Transverse colon (tissue), 4 donors: Measurements from ENCODE around the gene IKBKG. TPM values are rescaled to one million over a fixed set of nuclear protein-coding genes. Genes with fewer than 3 reads are reported as not detected.

Source experiments
- DNase-seq: peaks from one replicate; pipeline ENCODE4 v3.0.0-alpha.2; 2019
- H3K27ac ChIP-seq, 4 donors: fragments of 200-600 bp; sonication (generic); 2 replicates each; pipeline ENCODE4 v1.5.1; 2016 to 2018; ENCODE audit warnings: inconsistent platforms in 4 of 4
- H3K27me3 ChIP-seq: fragments of 200-600 bp; sonication (generic); 2 replicates; pipeline ENCODE4 v1.5.1; 2017; ENCODE audit warnings: inconsistent platforms
- H3K36me3 ChIP-seq, 4 donors: fragments of 200-600 bp; sonication (generic); 2 replicates each; pipeline ENCODE4 v1.5.1; 2017 to 2019; ENCODE audit warnings: inconsistent platforms in 4 of 4
- H3K4me1 ChIP-seq, 4 donors: fragments of 200-600 bp; sonication (generic); 2 replicates each; pipeline ENCODE4 v1.5.1; 2017 to 2020; ENCODE audit warnings: inconsistent platforms in 4 of 4
- H3K4me3 ChIP-seq, 4 donors: fragments of 200-600 bp; sonication (generic); 1 replicate in 1 of 4; 2 replicates in 3 of 4; pipeline versions ENCODE4 v1.5.1 to v1.6.1; 2017 to 2019; ENCODE audit warnings: inconsistent platforms in 4 of 4
- H3K9me3 ChIP-seq, 2 donors: fragments of 200-600 bp; sonication (generic); 2 replicates each; pipeline ENCODE4 v1.5.1; 2017 to 2019; ENCODE audit warnings: inconsistent platforms in 2 of 2
- EP300 ChIP-seq: sonication (generic); formaldehyde crosslinking; IDR thresholded peaks from one replicate; pipeline ENCODE4 v1.6.1; 2017; ENCODE audit warnings: antibody characterized with exemption, low read depth
- POLR2A ChIP-seq: fragments of 450-650 bp; IDR thresholded peaks from one replicate; pipeline ENCODE4 v1.6.1; 2016; ENCODE audit warnings: antibody characterized with exemption, mild to moderate bottlenecking, moderate library complexity
- POLR2AphosphoS5 ChIP-seq, 3 donors: sonication (generic); formaldehyde crosslinking; IDR thresholded peaks; one replicate each; pipeline ENCODE4 v1.6.1; 2016; ENCODE audit warnings: antibody characterized with exemption in 3 of 3
- WGBS, 2 donors: methylation state at CpG; one replicate each; pipeline ENCODE4 v1.1.5; 2018; ENCODE audit warnings: low coverage in 1 of 2; 5-methylcytosine and 5-hydroxymethylcytosine counted together
- in situ Hi-C, 4 donors: fragments of 200-750 bp; cut with MboI; loops; one replicate each; pipeline versions ENCODE4 v1.15.0 to v1.15.1; 2017; ENCODE audit warnings: low sequenced_read_pairs in 3 of 4, low pct_ligation_motif_present in 1 of 4, low pct_unique_long_range_greater_than_20kb in 1 of 4
- intact Hi-C: fragments of 100-400 bp; cut with DNase I; formaldehyde crosslinking; loops from one replicate; pipeline ENCODE4 v1.15.1; 2023; ENCODE audit warnings: low total_unique reads
- total RNA-seq, 4 donors: library from RNA; depleted of rRNA; stranded (reverse); fragments of >200 nt; gene quantifications; one replicate each; pipeline ENCODE4 v1.1.0, GENCODE V29; 2016
- TF ChIP-seq, protein P1 (sequence below), 5 experiments: fragments of 200-600 bp in 3 of 5; fragments of 450-650 bp in 2 of 5; sonication (generic) in 3 of 5; IDR thresholded peaks; 1 replicate in 2 of 5; 2 replicates in 3 of 5; pipeline ENCODE4 v1.5.1; 2016 to 2017; ENCODE audit warnings: antibody characterized with exemption in 5 of 5, inconsistent platforms in 3 of 5, mild to moderate bottlenecking in 2 of 5, moderate library complexity in 1 of 5

The IKBKG gene
- total RNA-seq, 4 donors from 2014 or later = 12.2 to 61.1 (median 25.1) TPM

DNA sequence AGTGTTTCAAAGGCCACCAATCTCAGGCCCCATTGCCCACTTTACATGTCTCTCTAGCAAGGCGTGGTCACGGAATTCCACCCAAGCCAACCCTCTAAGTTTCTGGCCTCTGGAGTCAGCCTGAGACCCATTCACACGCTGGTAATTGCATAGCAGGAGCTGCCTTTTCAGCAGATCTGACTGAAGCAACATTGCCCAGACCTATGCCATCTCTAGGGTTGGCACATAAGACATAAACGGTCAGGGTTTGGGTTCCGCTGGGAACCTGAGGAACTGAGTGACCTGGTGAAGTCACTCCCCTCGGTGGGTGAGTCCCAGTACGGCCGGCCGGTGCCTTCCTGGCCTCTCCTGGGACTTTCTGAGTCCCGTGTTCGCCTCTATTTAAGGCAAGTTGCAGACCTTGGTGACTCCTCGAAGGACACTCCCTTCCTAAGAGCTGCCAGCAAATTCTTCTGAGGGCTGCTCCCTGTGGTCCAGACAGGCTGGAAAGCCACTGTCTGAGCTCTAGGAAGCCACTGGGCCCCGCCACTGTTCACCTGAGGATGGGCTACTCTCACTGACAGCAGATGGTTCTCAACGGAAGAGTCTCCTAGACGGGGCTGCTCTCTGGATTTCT lies 53.4 kb downstream of the IKBKG start:
- no peak for DNase-seq
- no peak overlapping the region for H3K4me3 ChIP-seq
- in situ Hi-C loops = no loop called here

DNA sequence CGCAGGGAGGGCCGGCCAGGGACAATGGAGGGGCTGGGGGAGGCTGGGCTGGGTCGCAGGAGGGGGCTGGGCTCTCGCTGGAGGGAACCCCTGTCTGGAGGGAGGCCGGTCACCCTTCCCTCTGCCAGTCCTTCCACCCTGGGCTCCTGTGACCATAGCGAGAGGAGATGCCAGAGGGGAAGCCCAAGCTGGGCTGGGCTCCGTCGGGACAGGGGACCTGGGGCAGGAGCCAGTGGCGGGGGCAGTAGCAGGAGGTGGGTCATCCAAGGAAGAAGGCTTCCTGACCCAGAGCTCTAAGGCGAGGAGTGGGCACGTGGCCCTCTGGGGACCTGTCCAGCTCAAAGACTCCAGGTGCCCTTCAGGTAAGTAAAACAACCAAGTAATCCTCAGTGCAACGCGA lies 54.8 kb downstream of the IKBKG start:
- Histone ChIP-seq H3K9me3 (no peaks in the 10 kb centered on the region), H3K27ac (no peak overlapping the region), H3K4me3 (no peak overlapping the region), H3K4me1 (no peaks in the 10 kb centered on the region), H3K36me3 (no peaks in the 10 kb centered on the region), H3K27me3 (no peaks in the 10 kb centered on the region)
- DNase-seq = no peak
- intact Hi-C loops (no loop called here), in situ Hi-C loops (no loop called here)
- 80% methylated on average over 13 of the region's 13 CpGs; no CpG with 5 or more reads in 1 of the 2 donors for WGBS, 2 donors
- TF ChIP-seq POLR2AphosphoS5 (IDR thresholded peaks at IDR 0.05) (no peak), POLR2A (no peak), EP300 (no peak)
- TF ChIP-seq, protein P1, sequence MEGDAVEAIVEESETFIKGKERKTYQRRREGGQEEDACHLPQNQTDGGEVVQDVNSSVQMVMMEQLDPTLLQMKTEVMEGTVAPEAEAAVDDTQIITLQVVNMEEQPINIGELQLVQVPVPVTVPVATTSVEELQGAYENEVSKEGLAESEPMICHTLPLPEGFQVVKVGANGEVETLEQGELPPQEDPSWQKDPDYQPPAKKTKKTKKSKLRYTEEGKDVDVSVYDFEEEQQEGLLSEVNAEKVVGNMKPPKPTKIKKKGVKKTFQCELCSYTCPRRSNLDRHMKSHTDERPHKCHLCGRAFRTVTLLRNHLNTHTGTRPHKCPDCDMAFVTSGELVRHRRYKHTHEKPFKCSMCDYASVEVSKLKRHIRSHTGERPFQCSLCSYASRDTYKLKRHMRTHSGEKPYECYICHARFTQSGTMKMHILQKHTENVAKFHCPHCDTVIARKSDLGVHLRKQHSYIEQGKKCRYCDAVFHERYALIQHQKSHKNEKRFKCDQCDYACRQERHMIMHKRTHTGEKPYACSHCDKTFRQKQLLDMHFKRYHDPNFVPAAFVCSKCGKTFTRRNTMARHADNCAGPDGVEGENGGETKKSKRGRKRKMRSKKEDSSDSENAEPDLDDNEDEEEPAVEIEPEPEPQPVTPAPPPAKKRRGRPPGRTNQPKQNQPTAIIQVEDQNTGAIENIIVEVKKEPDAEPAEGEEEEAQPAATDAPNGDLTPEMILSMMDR (IDR thresholded peaks at IDR 0.05) = no peak

More for the DNA sequence above, 53.4 kb downstream of the IKBKG start:
- no peak overlapping the region for H3K27ac ChIP-seq
- WGBS, 2 donors = 72% methylated on average over 15 of the region's 15 CpGs; no CpG with 5 or more reads in 1 of the 2 donors
- no peaks in the 10 kb centered on the region for H3K4me1 ChIP-seq
- H3K27me3 ChIP-seq = no peaks in the 10 kb centered on the region
- H3K9me3 ChIP-seq = no peaks in the 10 kb centered on the region
- H3K36me3 ChIP-seq = no peaks in the 10 kb centered on the region
- intact Hi-C loops = no loop called here
- no peak for TF ChIP-seq EP300
- TF ChIP-seq POLR2AphosphoS5 (IDR thresholded peaks at IDR 0.05) = no peak
- no peak for TF ChIP-seq POLR2A
- TF ChIP-seq, protein P1 (IDR thresholded peaks at IDR 0.05) = no peak

DNA sequence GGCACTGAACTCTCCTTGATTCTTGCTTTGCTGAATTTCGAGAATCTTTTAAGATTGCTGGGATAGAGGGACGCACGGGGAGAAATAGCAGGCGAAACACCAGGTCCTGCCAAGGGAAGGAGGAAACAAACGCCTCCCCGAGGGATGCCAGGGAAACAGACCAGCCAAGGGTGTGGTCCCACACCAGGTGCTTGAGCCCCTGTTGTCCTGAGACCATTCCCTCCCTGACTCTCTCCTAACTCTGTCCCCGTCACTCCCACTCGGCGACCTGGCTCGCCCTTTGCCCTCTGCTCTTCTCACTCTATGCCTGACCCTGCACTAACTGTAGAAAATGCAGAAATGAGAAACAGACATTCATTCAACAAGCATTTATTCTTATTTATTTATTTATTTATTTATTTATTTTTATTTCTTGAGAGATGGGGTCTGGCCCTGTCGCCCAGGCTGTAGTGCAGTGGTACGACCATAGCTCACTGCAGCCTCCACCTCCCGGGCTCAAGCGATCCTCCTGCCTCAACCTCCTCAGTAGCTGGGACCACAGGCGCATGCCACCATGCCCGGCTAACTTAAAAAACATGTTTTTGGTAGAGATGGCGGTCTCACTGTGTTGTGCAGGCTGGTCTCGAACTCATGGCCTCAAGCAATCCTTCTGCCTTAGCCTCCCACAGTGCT lies 55.5 kb downstream of the IKBKG start:
- Histone ChIP-seq H3K27me3 (no peaks in the 10 kb centered on the region), H3K36me3 (no peaks in the 10 kb centered on the region), H3K4me3 (no peak overlapping the region), H3K27ac (no peak overlapping the region), H3K4me1 (no peaks in the 10 kb centered on the region), H3K9me3 (no peaks in the 10 kb centered on the region)
- in situ Hi-C loops (no loop called here), intact Hi-C loops (no loop called here)
- 83% methylated on average over 18 of the region's 18 CpGs; no CpG with 5 or more reads in 1 of the 2 donors for WGBS, 2 donors
- no peak for DNase-seq
- TF ChIP-seq POLR2AphosphoS5 (IDR thresholded peaks at IDR 0.05) = no peak
- TF ChIP-seq EP300 = no peak
- TF ChIP-seq POLR2A = no peak
- TF ChIP-seq, protein P1 (IDR thresholded peaks at IDR 0.05) = no peak

- Histone ChIP-seq H3K27me3 (no peaks in the 10 kb centered on the region), H3K27ac (no peak overlapping the region), H3K4me3 (no peak overlapping the region), H3K4me1 (no peaks in the 10 kb centered on the region), H3K36me3 (no peaks in the 10 kb centered on the region), H3K9me3 (no peaks in the 10 kb centered on the region)
- TF ChIP-seq POLR2A = no peak
- TF ChIP-seq POLR2AphosphoS5 (IDR thresholded peaks at IDR 0.05) = no peak
- TF ChIP-seq EP300 = no peak
- TF ChIP-seq, protein P1 (IDR thresholded peaks at IDR 0.05) = no peak
- intact Hi-C loops (no loop called here), in situ Hi-C loops (no loop called here)
- no peak for DNase-seq
- WGBS, 2 donors = 77 to 87% methylated on average over 4 to 13 of the region's 13 CpGs
These were observed 56.3 kb downstream of the IKBKG start for GRCh38 chrX:154603438-154604430.
